NCI-H446 treated with DMSO at 0.1 percent for 48 hours (cell line): ENCODE results near the gene TMEM184C.

ENCODE experiments used
- DNase-seq: peaks from one replicate; lab custom pipeline; 2025; lab: John Stamatoyannopoulos, UW

TMEM184C gene

DNA sequence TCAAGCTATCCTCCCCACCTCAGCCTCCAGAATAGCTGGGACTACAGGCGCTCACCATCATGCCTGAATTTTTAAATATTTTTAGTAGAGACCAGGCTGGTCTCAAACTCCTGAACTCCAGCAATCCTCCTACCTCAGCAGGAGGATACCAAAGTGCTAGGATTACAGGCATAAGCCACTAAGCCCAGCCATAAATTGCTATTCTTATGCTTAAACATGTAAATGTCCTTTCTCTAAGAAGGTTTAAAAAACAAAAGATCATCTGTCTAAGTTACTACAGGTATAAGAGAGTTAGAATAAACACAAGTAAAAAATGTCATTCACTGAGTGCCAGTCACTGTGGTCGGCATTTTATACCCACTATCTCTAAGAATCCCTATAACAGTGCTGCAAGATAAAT, 38.4 kb downstream of the TMEM184C start:
- DNase-seq, result no peak

DNA sequence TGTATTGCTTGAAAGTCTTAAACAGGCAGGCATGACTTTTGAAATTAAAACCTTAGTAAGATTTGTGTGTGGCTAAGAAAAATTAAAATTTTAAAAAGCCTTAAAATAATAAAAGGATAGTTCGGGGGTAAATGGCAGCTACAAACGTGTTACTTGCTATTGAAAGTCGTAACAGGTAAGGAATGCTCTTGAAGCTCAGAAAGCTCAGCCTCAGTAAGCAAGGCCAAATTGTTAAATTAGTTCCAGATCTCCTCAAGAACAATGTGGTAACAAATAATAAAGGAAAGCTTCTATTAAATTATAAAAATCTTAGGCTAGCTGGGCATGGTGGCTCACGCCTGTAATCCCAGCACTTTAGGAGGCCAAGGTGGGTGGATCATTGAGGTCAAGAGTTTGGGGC, 41.3 kb downstream of the TMEM184C start:
- no peak for DNase-seq

DNA sequence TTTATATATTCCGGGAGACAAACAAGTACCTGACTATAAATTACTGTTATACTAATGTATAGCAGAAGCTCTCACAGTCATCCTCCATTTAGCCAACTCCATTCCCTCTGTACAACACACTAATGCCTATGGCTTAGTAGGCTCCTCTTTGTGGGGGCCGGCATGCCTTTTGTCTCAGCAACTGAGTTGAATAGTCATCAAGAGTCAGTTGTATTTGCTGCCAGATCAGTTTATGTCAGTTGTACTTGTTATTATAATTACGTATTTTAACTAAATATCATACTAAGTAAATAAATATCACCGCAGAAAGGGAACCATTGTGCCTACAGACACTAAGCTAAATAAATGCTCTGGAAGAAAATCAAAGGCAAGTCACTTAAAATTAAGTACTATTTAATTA, 56.9 kb downstream of the TMEM184C start:
- no peak for DNase-seq

DNA sequence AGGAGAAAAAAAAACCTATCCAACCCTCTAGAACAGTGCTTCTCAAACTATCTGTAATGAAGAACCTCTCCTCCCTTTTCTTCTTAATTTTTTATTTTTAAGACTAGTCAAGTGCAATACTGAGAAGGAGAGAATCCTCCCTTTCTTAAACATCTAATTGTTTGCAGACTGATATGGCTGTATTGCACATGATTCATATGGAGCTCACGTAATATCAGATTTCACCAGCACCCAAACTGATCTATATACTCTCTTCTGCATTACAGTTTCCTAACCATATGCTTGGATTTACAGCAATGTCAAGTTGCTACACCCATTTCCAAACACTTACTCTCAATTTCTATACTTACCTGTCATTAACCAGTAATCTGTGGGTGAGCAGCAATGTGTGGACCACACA, 57.3 kb downstream of the TMEM184C start:
- DNase-seq, result no peak

DNA sequence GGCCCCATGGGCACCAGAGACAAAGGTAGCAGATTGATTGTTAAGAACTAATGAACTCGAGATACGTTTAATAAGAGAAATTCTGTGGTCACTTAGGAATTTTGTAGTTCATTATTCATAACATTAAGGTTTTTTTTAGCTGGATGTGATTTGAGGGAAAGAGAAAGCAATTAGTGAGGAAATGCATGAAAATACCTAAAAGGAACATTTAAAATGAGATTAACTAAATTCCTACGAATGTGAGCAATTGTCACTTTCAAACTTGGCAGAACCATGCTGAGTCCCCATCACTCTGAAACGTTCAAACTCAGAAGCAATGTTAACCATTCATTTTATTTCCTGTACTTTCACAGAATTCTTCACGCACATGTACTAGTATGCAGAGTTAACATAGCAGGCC, 60.9 kb downstream of the TMEM184C start:
- DNase-seq, result no peak

DNA sequence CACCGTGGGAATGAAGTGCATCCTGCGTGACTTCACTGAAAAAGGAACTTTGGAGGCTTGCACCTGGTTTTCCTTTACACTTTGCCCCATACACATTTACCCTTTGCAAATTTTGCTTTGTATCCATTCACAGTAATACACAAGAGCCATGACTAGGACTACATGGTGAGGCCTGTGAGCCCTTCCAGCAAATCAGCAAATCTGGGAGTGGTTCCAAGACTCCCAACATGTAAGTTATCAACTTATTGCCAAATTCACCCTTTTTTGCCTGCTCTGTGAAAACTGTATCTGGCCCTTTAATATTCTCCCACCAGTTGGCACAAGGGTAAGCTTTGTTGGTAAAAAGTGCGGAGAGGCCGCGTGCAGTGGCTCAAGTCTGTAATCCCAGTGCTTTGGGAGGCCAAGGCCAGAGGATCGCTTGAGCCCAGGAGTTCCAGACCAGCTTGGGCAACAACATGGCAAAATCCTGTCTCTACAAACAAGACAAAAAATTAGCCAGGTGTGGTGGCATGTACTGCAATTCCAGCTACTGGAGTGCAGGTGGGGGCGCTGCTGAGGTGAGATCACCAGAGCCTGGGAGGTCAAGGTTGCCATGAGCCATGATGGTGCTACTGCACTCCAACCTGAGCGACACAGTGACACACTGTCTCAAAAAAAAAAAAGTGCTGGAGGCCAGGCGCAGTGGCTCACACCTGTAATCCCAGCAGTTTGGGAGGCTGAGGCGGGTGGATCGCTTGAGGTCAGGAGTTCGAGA, 61.8 kb downstream of the TMEM184C start:
- no peak for DNase-seq

DNA sequence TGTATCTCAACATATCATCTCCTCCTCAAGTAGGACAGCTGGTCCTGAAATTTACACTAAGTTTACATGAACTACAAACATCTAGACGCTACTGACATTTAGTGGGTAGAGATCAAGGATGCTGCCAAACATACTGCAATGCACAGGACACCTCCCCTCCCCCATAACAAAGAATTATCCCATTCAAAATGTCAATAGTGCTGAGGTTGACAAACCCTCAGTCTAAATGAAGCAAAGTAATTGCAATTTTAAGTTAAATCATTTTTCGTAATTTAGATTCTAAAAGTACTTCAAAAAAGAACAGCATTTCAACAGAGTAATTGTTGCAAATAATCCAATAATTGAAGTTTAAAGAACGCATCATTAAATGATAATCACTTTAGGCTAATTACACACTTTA, 65.6 kb downstream of the TMEM184C start:
- no peak for DNase-seq

DNA sequence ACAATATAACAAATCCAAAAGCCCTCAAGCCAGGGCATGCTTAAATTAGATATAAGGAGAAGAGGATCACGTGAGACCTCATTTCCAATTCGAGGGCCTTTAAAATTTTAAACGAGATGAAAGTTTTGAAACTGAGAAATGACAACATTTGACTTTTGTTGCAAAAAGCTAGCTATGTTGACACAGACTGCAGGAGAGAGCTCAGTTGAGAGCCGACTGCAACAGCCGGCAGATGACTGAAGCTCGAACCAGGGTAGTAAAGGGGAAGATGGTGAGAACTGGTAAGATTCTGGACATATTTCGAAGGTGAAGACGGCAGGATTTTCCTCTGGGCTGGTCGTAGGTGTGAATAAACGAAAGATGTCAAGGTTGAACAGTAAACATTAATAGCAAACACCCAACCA, 66.0 kb downstream of the TMEM184C start:
- DNase-seq, result no peak

DNA sequence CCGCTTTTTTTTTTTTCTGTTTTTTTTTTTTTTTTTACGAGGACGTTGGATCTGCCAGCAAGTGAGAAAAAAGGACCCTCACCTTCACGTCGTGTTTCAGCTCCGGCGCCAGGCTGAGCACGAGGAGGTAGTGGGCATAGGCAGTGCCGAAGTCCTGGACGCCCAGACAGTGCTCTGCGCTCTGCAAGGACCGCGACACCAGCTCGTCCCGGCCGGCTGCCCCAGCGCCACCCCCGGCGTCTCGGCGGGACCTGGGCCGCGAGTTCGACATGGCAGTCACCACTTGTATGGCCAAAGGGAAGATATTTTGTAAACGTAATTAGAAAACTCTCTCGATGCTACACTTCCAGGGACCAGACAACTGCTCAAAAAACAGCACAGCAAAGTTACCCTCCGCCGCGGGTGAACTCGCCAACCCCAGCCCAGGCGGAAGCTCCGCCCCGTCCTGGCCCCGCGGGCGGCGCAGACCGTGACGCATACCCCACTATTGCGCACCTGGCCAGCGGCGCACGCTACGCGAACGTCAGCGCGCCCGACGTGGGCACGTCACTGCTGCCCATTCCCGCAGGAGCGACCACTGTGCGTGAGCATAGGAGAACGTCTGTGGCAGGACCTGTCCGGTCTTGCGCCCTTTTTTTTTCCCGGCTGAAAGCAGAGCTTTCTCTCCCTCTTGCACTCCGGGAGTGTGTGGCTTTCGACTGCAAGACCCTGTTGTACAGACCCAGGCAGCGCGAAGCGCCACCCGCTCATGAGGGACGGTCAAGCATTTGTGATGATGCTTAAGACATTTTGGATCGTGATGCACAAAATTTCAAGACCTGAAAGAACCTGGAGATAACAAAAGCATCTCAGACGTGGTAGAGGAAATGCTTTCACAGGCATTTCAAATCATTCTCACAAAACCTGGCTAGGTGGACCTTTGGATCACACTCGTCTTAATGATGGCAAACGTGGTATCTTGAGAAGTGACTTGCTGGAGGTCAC, 66.8 kb downstream of the TMEM184C start, which contains the start of gene PRMT9:
PRMT9 (minus strand) TSS at position 447 of the 984 bp plus-strand sequence; CDS start at position 271, 176 bp downstream.
- DNase-seq, result peak; percentile 74

DNA sequence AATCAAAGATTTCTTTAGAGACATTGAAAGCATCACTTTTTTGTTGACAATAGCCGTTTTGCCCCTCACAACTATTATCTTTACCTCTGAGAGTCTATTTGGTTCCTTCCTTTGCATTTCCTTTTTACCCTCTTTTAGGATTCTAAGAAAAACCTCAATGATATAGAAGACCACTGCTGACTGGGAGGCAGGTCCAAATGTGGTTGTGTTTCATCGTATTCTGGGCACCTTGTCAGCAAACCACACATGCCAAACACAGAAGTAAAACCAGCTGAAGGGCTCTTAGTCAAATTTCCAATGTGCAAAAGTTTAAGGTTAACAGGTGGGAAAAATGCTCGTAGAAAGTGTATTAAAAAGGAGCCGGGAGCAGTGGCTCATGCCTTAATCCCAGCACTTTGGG, 71.9 kb downstream of the TMEM184C start:
- no peak for DNase-seq

DNA sequence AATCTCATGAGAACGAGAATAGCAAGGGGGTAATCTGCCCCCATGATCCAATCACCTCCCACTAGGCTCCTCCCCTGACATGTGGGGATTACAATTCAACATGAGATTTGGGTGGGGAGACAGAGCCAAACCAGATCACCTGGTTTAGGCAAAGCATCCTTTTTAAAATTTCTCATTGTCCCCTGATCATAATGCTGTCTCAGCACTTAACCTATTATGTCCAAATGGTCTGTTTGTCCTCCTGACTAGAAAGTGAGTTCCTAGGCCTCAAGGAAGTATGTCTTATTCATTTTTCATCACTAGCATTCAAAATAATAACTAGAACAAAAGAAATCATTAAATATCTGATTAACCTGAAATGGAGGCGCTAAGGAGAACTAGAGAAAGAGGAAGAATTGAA, 74.6 kb downstream of the TMEM184C start:
- no peak for DNase-seq

DNA sequence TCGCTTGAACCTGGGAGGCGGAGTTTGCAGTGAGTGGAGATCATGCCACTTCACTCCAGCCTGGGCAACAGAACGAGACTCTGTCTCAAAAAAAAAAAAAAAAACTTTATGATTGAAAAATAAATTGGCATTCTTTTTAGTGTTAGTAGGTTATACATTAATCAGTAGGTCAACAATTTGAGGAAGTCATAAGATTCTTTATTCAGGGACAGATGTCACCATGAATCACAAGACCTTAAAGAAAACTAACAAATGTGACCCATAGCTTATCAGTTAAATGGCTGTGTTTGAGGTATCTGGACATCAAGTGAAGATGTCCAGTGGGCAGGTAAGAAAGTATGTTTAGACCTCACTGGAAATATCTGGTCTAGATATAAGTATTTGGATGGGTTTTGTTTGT, 76.0 kb downstream of the TMEM184C start:
- no peak for DNase-seq

DNA sequence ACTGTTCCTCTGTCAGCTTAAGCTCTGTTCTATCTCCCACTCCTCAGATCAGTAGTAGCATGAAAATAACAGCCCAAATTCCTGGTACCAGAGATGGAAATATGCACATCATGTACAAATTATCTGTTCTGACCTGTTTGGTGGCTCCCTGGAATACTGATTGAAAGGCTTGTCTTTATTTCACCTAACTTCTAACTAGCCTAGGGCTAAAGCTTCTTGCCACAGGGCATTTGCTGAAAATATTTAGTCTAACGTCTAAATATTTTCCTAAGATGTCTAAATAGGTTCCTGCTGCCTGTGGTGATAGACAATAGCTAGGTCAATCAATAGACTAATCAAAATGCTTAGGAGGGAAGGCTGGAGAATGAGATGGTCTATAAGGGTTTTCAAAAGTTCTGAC, 79.7 kb downstream of the TMEM184C start:
- DNase-seq, result no peak

DNA sequence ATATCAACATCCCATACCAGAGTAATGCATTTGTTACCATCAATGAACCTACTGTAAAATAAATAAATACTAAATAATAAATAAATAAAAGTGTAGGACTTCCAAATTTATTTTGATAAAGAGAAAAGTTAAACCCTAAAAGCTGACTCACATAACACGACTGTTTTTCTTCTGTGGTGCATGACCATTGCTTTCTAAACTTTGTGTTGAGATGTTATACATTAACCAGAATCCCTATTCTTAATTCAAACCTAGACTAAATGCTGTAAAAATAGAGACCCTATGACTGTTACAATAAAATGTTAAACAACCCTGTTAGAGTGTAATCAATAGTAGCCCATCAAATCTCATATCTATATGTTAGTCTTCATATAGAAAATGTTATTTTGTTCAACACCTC, 87.6 kb downstream of the TMEM184C start:
- no peak for DNase-seq

DNA sequence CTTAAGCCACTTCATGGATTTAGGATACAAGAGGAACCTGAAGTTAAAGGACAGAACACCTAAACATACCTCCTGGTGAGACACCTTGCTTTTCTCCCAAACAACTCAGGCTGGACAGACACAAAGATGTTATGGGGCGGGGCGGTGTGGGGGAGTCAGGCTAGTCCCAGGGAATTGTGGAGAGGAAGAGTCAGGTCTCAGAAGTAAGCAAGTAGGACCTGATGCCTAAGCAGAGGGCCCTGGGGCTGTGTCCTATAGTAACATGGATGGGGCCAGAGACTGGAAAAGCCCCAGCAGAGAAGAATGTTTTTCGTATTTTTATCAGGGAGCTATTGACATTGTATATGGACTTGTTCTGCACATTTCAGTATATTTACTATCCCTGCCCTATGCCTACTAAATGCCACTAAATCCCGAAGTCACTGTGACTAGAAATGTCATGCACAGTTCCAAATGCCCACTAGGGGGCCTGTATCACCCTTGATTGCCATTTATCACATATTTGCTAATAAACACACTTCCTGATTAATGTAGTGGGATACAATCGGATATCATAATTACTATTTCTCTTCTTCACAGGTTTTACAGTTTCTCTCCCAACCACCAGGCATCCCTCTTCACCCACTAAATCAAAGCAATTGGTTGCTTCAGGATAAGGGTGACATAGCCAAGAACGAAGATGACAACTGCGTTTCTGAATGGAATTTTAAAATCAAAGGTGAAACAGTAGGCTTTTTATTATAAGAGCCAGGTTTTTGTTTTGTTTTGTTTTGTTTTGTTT, 90.9 kb downstream of the TMEM184C start:
- peak; percentile 23 for DNase-seq

DNA sequence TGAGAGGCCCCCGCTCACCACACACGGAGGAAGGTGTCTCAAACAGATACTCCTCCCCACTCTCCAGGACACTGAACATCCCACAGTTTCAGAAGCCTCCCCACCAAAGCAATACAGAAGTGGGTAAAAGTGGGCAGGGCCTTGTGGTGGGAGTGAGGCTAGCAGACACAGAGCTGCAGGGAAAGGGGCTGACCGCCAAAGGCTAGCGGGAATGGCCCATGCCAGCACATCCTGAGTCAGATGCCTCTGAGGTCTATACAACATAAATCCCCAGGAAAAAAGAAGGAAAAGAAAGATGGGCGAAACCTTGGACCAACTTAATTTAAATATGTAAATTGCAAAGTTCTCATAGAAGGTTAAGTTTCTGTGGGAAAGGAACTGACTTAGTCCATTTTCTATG, 92.8 kb downstream of the TMEM184C start:
- DNase-seq, result no peak

DNA sequence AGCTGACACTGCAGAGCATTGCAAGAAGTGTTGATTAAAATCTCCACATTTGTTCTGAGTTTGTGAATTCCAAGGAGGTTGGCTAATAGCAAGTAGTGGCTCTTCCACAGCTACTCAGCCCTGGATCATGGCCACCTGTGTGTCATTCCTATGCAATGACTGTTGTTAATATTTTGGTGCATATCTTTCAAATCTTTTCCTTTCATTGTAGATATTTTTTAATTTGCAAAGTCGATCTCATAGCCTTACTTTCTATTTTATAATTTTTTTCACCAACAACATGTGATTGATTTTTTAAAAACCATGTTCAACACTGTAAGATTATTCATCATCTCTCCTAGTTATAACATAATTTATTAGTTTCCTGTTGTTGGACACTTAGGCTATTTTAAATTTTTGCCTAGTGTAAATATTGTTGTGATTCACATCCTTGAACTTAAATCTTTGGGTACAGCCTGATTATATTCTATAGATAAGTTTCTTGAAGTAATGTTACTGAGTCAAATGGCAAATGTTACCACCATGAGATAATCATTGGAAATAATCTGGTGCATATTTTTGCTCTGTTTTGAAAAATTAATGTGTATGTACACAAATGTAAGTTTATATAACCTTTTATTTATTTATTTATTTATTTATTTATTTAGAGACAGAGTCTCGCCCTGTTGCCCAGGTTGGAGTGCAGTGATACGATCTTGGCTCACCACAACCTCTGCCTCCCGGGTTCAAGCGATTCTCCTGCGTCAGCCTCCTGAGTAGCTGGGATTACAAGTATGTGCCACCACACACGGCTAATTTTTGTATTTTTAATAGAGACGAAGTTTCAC, 97.6 kb downstream of the TMEM184C start:
- no peak for DNase-seq

DNA sequence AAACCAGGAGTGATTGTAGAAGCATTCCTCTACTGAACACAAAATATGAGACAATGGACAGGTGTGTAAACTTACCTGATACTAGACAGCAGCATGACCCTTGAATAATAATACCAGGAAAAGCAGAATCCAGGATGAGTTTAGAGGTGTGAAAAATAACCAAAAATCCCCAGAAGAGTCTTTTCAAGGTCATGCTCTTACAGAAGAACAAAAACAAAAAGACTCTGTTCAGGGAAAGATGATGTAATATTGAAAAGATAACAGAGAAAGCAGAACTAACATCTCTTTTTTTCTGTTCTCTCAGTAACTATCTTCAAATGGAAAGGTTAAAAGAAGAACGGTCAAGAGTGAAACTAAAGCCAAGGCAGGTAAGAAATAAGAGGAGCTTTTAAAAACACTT, 100.7 kb downstream of the TMEM184C start:
- DNase-seq, result no peak
